NCI-H748 treated with DMSO at 0.1 percent for 48 hours (cell line): Measurements from ENCODE around the gene PGAP6.
"Not testable (repeated sequence)": the region's sequence is repeated elsewhere in the genome, so short reads cannot be mapped to it uniquely, and the experiment has no call there.

ENCODE experiments used
- DNase-seq: peaks from one replicate; lab custom pipeline; 2025; lab: John Stamatoyannopoulos, UW

PGAP6 gene

DNA sequence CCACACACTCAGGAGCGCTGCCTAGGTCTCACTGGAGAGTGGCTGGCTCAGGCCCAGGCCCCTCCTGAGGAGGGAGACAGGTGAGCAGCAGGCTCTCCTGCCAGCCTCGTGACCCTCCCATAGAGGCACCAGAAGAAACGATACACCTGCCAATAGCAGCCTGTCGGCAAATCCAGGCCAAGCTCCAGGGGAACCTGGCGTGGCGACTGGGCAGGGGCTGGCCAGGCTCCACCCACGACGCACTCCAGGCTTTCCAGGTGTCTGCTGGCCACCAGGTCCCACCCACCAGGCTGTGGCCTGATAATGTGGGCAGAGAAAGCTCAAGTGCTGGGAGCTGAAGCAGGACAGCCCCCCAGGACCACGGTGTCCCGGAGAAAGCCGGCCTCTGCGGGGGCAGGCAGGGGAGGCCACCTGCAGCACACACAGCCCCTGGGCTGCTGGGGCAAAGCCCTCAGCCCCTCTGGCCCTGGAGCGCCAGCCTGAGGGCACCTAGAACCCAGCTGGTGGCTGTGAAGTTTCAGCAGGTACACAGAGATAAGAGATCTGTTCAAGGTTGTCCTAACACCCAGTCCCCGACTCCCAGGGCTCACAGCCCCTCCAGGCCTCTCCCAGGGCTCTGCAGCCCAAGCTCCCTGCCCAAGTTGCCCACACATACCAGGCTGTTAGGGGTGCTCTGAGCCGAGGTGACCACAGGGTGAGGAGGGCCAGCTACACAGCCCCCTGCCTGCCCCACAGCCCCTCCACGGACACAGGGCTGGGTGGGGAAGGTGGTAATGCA, 2.4 kb downstream of the PGAP6 start:
- peak; percentile 16 for DNase-seq

DNA sequence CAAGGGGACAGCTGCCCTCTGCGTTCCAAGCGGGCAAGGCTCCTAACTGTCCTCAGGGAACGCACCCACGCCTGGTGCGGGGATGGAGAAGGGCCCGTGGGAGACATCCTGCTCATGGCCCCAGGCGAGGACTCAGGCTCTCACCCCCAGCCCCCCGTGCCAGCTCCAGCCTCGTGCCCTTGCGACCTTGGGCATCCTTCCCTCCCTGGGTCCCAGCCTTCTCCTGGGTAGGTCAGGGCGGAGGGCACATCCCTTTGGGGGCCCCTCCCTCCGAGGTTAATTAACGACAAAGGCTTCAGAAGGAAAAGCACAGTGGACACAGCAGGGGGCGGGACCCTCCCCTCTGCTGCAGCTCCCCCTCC, 3.0 kb downstream of the PGAP6 start:
- DNase-seq: no peak

DNA sequence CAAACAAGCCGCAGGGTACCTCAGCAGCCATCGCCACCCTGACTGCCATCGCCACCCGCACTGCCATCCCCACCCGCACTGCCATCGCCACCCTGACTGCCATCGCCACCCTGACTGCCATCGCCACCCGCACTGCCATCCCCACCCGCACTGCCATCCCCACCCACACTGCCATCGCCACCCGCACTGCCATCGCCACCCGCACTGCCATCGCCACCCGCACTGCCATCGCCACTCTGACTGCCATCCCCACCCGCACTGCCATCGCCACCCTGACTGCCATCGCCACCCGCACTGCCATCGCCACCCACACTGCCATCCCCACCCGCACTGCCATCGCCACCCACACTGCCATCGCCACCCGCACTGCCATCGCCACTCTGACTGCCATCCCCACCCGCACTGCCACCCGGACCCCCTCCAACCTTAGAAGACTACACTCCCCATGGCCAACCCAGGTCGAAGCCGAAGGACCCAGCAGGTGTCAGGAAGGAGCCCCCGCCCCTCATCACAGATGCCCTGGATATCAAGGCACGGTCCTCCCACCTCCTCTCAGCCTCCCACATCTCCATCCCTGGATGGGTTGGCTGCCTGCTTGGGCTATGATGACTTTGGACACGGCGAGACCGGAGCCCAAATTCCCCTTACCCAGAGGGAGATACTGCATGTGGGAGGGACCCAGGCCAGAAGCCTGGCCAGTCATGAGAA, 3.5 kb downstream of the PGAP6 start:
- not testable (repeated sequence) for DNase-seq

DNA sequence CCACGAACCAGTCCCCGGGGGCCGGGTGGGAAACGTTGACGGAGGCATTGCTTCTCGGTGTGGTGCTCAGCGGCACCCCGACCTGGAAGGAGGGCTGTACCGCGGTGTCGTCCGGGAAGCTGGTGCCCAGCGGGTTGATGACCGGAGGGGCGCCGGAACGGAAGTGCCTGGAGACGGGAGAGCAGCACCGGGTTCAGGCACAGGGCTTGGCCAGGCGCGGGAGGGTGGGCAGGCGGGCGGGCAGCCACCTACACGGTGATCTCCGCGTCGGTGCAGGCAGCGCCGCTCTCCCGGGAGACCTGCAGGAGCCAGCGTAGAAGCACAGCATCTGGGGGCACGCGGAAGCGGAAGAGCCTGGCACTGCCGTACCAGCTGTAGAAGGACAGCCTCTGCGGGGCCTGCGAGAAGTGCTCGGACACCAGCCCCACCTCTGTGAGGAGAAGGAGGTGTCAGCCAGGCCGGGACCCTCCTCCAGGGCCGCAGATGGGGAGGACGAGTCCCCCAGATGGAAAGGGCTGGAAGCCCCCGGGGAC, 4.3 kb downstream of the PGAP6 start:
- no peak for DNase-seq

DNA sequence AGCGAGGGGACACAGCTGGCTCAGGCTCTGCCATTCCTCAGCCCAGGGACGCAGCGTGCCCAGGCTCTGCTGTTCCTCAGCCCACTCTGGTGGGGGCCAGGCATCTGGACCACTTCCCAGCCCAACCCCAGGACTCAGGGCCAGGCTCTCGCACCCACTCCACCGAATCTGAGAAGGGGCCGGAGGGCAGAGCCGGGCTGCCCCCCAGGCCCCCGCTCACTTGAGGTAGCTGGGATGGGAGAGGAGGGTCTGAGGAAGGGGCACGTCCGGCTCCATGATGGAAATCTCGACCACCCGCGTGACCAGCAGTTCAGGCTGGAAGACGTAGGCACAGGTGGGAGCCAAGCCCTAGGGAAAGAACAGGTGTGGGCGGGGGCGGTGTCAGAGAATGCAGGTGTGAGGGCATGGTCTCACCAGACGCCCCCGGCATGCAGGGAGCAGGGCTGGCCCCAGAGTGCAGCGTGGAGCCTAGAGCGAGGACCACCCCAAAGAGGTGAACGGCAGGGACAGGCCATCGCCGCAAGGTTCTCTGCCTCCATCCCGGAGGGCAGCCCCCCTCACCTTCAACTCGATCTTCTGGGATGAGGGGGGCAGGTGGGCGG, 4.9 kb downstream of the PGAP6 start:
- DNase-seq: no peak

DNA sequence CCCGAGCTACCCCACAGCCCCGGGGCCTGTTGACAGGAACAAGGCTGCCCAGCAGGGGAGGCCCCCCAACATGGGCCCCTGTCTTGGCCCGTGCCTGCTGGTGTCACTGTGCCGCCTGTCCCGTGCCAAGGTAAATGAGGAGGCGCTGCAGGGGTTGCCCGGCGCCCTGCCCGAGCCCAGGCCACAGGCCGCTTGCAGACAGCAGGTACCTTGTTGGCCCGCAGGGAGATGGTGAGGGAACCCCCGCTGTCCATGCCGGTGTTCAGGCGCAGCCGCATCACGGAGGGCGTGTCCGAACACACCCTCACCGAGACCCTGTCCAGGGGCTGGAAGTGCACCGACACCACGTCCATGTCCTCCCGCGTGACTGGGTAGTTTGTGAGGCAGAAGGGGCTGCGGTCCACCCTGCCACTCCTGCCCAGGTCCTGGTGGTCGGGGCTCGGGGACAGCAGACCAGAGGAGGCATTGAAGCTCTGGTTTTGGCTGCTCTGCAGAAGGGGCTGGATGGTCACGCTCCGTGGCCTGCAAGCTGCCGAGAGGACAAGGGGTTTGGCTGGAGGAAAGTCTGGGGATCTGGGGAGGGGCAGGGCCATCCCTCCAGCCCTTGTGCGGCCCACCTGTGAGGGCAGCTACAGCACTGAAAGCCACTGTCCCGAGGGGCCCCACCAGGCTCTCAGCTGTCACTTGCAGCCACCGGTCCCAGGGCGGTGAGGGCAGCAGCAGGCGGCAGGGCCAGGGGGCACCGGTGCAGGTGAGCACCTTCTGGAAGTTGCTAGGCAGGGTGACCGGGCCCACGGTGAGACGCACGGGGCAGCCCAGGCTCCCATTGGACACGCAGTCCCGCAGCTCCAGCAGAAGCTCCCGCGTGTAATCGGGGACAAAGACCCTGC, 5.6 kb downstream of the PGAP6 start:
- DNase-seq: no peak

DNA sequence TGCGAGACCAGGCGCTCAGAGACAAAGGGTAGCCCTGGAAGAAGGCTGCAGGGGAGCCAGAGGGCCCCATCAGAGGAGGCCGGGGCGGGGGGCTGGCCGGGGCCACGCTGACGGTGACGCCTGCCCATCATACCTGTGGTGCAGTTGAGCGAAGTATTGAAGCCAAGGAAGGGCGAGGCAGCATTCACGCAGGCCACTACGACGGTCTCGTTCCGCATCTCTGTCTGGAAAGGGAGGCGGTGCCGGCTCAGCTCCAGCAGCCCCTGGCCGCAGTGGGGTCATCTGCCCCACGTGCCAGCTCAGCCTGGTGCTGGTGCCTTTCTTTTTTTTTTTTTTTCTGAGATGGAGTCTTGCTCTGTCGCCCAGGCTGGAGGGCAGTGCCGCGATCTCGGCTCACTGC, 6.6 kb downstream of the PGAP6 start:
- DNase-seq: no peak

DNA sequence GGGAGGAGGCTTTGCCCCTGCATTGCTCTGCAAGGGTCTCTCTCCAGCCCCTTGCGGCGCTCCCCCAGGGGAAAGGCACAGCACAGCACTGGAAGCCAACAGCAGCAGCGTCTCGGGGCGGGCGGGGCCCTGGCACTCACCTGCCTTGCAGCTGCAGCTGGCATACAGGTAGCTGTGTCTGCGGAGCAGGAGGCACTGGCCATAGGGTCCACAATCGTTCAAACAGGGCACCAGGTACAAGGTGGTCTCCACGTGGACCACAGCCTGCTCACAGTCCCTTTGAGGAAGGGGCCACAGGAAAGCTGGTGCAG, 7.2 kb downstream of the PGAP6 start:
- DNase-seq: no peak

DNA sequence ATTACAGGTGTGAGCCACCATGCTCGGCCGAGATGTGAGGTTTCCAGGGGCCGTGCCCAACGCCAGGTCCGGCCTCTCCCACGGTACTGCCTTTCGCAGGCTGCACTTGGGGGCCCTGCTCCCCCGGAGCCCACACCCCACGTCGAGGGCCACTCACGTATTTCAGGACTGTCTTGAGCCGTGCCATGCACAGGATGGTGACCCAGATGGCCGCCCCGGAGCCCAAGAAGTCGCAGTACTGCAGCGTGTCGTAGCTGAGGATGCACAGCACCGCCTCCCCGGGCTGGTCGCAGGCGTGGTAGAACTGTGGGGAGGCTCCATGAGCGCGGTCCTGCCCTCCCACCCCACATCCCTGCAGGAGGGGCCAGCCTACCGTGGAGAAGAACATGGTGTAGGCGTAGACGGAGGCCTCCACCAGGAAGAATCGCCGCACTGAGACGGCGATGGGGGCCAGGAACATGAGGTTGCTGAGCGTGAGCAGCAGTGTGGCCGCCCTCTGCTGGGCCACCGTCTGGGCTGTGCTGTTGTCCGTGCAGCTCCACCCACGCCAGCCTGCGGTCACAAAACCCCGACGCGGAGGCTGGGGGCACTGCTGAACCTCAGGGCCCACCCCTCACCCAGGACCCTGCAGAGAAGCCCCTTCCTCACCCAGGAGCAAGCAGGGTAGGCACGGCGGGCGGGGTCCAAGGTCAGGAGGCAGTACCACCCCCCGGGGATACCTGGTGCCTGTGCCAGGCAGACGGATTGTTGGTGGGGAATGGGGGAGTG, 7.7 kb downstream of the PGAP6 start:
- DNase-seq: no peak

DNA sequence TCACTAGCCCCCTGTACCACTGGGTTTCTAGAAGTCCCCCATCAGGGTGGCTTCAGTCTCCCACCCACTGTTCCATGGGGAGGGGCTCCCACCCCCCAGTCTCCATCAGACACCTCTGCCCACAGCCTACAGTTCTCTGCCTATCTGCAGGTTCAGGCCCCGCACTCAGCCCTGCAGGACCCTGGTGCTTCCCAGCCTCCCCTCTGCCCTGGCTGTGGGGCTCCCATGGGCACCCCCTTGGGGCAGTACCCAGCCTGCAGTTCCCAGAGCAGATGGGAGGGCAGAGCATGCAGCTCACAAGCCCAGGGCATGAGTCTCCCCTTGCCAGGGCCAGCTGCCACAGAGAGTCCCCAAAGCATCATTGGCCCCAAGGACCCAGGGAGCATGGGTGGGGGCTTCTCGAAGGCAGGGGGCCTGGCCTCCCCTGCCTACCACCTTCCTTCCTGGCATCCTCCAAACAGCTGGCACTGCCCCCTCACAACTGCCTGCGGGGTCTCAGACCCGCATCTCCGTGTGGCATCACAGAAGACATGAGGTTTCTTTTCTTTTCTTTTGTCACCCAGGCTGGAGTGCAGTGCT, 8.7 kb downstream of the PGAP6 start:
- DNase-seq: no peak

DNA sequence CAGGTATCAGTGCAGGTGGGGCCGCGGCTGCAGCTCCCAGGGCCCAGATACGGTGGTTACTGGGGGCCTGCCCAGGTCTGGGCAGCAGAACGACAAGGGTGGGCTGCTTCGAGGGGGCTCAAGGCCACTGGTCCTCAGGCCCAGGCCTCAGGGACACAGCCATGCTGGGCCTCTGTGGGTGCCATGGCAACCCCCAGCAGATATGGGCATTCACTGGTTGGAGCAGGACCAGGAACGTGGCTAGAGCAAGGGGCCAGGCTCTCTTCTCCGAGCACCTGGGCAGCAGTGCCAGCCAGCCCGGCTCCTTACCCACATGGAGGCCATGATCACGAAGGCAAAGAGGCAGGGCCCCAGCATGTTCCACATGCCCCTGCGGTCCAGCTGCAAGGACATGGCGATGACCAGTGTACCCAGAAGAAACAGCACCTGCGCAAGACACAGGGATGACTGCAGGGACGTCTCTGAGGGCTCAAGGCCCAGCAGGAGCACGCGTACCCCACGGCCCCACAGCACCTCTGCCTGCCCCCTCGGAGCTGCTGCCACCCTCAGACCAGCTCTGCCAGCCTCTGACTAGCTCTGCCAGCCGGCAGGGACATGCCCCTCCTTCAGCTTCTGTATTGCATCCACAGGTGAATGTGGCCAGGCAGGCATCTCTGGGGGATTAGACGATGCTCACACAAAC, 9.3 kb downstream of the PGAP6 start:
- DNase-seq: no peak

DNA sequence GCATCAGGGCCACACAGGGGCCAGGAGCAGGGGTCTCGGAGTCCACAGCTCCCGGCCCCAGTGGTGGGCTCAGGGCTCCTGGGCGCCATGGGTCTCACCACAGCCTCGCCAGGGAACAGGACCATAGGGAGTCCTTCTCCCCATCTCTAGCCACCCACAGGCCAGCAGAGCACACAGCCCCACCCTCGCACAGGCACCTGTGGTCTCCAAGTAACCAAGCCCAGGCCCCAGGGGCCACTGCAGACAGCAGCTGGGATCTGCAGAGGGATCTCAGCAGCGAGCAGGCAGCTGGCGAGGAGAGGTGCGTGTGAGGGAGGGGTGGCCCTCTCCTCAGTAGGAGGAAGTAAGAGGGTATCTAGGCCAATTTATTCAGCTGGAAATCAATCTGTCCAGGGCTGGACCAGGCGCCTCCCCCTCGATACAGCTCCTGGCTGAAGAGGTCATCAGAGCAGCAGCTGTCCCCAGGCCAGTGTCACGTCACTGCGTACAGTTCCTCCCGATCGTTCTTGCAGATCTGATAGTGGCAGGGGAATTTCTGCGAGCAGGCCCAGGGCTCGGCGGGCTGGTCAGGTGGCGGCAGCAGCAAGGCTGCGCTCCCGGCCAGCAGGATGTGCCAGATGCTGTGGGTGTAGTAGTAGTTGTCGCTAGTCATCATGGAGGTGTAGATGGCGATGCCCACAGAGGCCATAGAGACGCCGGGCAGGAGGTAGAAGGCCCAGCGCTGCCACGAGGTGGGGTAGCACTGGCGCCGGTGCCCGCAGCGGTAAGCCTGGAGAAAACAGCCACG, 10.1 kb downstream of the PGAP6 start:
- DNase-seq: no peak

DNA sequence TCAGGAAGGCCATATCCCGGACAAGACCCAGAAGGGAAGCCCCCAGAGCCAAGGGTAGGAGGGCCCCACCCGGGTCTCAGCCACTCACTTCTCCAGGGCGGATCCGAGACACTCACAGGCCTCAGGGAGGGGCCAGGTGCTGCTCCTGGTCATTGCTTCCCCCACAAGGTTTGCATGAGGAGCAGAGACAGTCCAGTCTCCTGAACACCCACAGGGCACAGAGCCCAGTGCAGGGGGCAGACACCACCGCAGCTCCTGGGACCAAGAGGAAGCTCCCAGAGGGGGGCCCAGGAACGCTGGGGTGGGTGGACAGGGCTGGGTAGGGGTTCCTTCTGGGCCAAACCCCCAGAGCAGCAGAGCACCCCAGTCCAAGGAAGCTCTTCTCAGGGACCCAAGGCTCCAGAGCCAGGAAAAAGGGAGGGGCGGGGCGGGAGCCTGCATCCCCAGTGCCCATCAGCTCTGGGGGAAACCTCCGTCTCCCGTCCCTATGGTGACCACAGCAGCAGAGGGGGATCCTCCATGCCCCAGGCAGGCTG, 10.7 kb downstream of the PGAP6 start:
- DNase-seq: no peak

DNA sequence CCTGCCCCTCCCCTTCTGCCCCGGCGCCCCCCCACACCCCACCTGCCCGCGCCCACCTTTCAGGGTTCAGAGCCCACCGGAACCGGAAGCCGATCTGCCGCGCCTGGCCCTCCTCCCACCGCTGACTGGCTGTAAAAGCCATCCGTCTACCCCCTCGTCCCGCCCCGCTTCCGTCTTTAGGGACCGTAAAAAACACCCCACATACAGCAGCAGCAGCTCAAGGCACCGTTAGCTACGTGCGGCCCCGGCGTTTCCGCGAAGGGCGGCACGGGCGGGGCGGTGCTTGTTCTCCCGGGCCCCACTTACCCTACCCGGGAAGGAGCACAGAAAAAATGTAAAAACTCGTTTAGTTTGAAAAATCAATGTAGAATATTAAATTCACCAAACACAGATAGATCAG, 11.3 kb downstream of the PGAP6 start, which contains the start of gene MRPL28:
MRPL28 (minus strand) TSS at position 96 of the 400 bp plus-strand sequence. CDS start 320 bp downstream, outside the sequence.
- DNase-seq: peak; percentile 70

DNA sequence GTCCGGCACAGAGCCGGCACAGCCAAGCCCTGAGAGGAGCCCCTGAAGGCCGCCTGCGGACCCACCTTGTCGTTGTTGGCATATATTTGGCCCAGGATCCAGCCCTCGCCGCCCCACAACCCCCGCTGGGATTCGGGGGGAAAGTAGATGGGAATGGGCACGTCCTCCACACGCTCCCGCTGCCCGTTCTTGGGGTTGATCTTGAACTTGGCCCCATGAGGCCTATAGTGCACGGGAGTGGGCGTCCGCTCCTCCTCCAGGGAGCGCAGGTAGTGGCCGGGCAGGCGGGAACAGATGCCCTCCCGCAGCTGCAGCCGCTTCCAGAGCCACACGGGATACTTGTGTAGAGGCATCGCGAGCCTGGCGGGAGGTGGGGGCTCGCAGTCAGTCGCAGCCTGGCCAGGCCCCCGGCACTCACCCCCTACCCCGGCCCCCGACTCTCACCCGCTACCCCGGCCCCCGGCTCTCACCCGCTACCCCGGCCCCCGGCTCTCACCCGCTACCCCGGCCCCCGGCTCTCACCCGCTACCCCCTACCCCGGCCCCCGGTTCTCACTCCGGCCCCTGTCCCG, 11.8 kb downstream of the PGAP6 start:
- DNase-seq: no peak

DNA sequence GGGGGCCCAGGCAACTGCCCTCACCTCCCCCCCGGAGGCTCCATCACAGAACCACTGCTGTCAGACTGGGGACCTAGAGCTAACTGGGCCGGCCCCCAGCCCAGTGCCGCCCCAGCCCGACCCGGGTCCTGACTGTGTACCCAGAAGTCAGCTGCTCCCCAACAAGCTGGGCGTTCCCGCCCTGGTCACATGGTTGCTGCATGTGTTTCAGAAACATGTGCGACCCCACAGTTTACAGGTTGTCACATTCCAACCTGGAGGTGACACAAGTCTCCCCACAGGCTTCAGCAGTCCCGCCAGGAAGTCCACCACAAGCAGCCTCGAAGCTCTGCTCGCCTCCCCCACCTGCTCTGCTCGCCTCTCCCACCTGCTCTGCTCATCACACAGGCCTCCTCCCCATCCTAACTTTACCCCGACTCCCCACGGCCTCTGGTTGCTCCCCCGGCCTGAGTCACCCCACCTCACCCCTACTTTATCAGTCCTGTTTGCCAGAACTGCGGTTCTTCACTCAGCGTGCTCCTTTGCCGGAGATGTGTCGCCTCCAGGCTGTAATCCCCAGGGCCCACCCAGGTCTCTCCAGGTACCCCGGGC, 12.4 kb downstream of the PGAP6 start:
- DNase-seq: no peak

DNA sequence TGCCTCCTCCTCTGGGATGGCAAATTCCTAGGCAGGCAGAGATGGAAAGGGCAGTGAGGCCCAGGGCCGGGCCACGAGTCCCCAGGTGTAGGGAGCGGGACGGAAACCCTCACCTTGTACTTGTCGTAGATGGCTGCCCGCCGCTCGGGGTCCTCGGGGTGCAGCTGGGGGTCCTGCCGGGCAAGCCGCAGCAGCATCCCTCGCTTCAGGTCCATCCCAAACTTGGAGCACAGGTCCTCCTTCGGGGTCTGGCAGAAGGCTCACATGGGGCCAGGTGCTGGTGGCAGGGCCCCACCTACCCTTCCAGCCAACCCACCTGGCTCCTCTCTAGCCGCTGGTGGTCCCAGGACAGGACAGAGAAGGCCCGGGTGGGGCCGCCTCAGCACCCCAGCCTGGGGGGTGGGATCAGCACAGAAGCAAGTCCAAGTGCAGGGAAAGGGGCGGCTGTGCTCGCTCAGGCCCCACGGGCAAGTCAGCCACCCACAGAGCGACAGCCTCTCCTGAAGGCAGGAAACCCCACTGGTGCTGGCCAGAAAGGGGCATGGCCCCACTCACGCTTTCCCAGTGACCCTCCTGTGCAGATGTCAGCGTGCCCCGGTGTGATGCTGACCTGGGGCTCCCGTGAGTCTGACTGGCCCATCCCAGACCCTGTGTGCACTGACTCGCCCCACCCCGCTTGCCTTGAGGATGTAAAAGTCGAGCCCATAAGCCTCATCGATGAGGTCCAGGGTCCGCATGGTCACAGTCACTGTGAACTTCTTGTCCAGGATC, 13.2 kb downstream of the PGAP6 start:
- DNase-seq: no peak
